Right atrium auricular region (tissue), 2 donors: Measurements from ENCODE around the gene AKAP8. TPM values are rescaled to one million over a fixed set of nuclear protein-coding genes. Genes with fewer than 3 reads are reported as not detected.

Source experiments
- DNase-seq: peaks from one replicate; pipeline ENCODE4 v3.0.0-alpha.2; 2019; ENCODE audit warnings: low spot score
- H3K27ac ChIP-seq, 2 donors: fragments of 200-600 bp; sonication (generic); 1 replicate in 1 of 2; 2 replicates in 1 of 2; pipeline ENCODE4 v1.5.1; 2016 to 2019
- H3K27me3 ChIP-seq, 2 donors: fragments of 200-600 bp; sonication (generic); one replicate each; pipeline versions ENCODE4 v1.5.1 to v1.6.0; 2017 to 2019
- H3K36me3 ChIP-seq: fragments of 200-600 bp; sonication (generic); one replicate; pipeline ENCODE4 v1.5.1; 2016
- H3K4me1 ChIP-seq, 2 donors: fragments of 200-600 bp; sonication (generic); one replicate each; pipeline versions ENCODE4 v1.5.1 to v1.6.0; 2017 to 2019
- H3K4me3 ChIP-seq, 2 donors: fragments of 200-600 bp; sonication (generic); 1 replicate in 1 of 2; 2 replicates in 1 of 2; pipeline ENCODE4 v1.5.1; 2017 to 2019; ENCODE audit warnings: mild to moderate bottlenecking in 1 of 2, moderate library complexity in 1 of 2
- H3K9me3 ChIP-seq, 2 donors: fragments of 200-600 bp; sonication (generic); one replicate each; pipeline ENCODE4 v1.5.1; 2019
- CTCF ChIP-seq, 2 donors: fragments of 200-600 bp; sonication (generic); IDR thresholded peaks; one replicate each; pipeline ENCODE4 v1.5.1; 2019; ENCODE audit warnings: antibody characterized with exemption in 2 of 2
- total RNA-seq, 2 donors: library from RNA; depleted of rRNA; stranded (reverse); fragments of >200 nt; gene quantifications; one replicate each; pipeline ENCODE4 v1.1.0, GENCODE V29; 2016

Gene AKAP8
- total RNA-seq, 2 donors from 2014 or later = 12.3 to 17.9 TPM

GRCh38 chr19:15390814-15391213 lies 11.2 kb upstream of the AKAP8 start:
- H3K27ac ChIP-seq = no peak overlapping the region
- TF ChIP-seq CTCF (IDR thresholded peaks at IDR 0.05) = no peak
- H3K9me3 ChIP-seq = no peaks in the 10 kb centered on the region
- no peaks in the 10 kb centered on the region for H3K27me3 ChIP-seq
- no peak for DNase-seq
- peaks cover 44% of the 10 kb centered on the region for H3K36me3 ChIP-seq
- no peak overlapping the region for H3K4me3 ChIP-seq
- H3K4me1 ChIP-seq = no peaks in the 10 kb centered on the region

DNA sequence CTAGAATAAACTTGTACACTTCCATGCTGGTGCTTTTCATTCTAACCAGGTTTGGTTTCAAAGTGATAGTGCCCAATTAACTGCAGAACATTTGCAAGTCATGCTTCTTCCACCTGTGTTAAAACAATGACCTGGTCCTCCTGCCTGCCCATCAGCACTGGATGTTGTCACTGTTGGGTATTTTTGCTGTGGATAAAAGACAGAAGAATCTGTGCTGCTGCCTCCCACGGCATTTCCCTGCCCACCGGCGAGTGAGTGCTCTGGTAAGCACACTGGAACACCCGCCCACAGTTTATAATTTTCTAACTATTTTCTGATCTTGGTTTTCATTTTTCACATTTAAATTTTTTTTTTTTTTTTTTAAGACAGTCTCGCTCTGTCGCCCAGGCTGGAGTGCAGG lies 2.3 kb upstream of the AKAP8 start:
- no peak overlapping the region for H3K4me3 ChIP-seq
- H3K4me1 ChIP-seq = peaks cover 0 to 23% of the 10 kb centered on the region in 2 donors
- H3K9me3 ChIP-seq = no peaks in the 10 kb centered on the region
- no peak for DNase-seq
- H3K27me3 ChIP-seq = no peaks in the 10 kb centered on the region
- no peak overlapping the region for H3K27ac ChIP-seq
- H3K36me3 ChIP-seq = peaks cover 5% of the 10 kb centered on the region
- no peak for TF ChIP-seq CTCF (IDR thresholded peaks at IDR 0.05)

DNA sequence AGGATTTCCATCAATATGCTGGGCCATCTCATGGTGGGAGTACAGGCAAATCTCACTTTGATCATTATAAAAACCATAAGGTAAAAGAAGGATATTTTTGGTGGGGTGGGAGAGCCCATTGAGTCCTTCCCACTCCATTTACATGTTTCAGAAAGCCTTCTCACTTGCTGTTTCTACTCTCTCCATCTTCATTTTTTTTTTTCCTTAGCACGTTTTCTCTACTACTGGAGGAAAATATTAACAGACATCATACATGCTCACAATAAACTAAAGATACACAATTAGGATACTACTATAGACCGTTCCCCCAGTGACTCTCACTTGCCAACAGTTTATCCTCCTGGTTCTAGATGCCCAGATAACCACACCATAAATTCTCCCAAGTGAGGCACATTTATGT lies 1.8 kb upstream of the AKAP8 start:
- no peak for TF ChIP-seq CTCF (IDR thresholded peaks at IDR 0.05)
- no peak for DNase-seq
- H3K27ac ChIP-seq = no peak overlapping the region
- peaks cover 1% of the 10 kb centered on the region for H3K36me3 ChIP-seq
- no peaks in the 10 kb centered on the region for H3K9me3 ChIP-seq
- H3K27me3 ChIP-seq = no peaks in the 10 kb centered on the region
- H3K4me3 ChIP-seq = no peak overlapping the region
- peaks cover 0 to 27% of the 10 kb centered on the region in 2 donors for H3K4me1 ChIP-seq

- no peak for DNase-seq
- Histone ChIP-seq H3K27me3 (no peaks in the 10 kb centered on the region), H3K4me3 (peak overlapping the region; percentile 95 to 99), H3K4me1 (peaks cover 0 to 39% of the 10 kb centered on the region in 2 donors), H3K36me3 (no peaks in the 10 kb centered on the region), H3K27ac (peak overlapping the region; percentile 98 to 99), H3K9me3 (no peaks in the 10 kb centered on the region)
- no peak for TF ChIP-seq CTCF (IDR thresholded peaks at IDR 0.05)
Observed at GRCh38 chr19:15379999-15380647, 536 bp upstream of the AKAP8 start.

GRCh38 chr19:15378534-15379082 lies 979 bp downstream of the AKAP8 start:
- H3K36me3 ChIP-seq = no peaks in the 10 kb centered on the region
- peak overlapping the region; percentile 95 to 99 for H3K4me3 ChIP-seq
- no peaks in the 10 kb centered on the region for H3K9me3 ChIP-seq
- no peak for TF ChIP-seq CTCF (IDR thresholded peaks at IDR 0.05)
- no peaks in the 10 kb centered on the region for H3K27me3 ChIP-seq
- H3K4me1 ChIP-seq = peaks cover 0 to 54% of the 10 kb centered on the region in 2 donors
- H3K27ac ChIP-seq = peak overlapping the region; percentile 98 to 99
- no peak for DNase-seq
